Hepatocyte (in vitro differentiated cells): ENCODE data around the gene CKLF. TPM values are rescaled to one million over a fixed set of nuclear protein-coding genes. Genes with fewer than 3 reads are reported as not detected.
"Not testable (repeated sequence)": the region's sequence is repeated elsewhere in the genome, so short reads cannot be mapped to it uniquely, and the experiment has no call there.

ENCODE experiments used
- DNase-seq: peaks from one replicate; pipeline ENCODE4 v3.0.0-alpha.2; 2016; ENCODE audit warnings: low spot score
- H2AFZ ChIP-seq: fragments of 200-600 bp; sonication (generic); 2 replicates; pipeline ENCODE4 v1.6.0; 2016; ENCODE audit warnings: antibody characterized with exemption, mild to moderate bottlenecking
- H3K27ac ChIP-seq: fragments of 200-600 bp; sonication (generic); 2 replicates; pipeline ENCODE4 v1.5.1; 2016; ENCODE audit warnings: mild to moderate bottlenecking
- H3K27me3 ChIP-seq: fragments of 200-600 bp; sonication (generic); 2 replicates; pipeline ENCODE4 v1.6.1; 2016
- H3K36me3 ChIP-seq: fragments of 200-600 bp; sonication (generic); replicated peaks from 2 replicates; pipeline ENCODE4 v1.5.1; 2016; ENCODE audit warnings: low read depth; ENCODE audit not compliant: insufficient read depth
- H3K4me1 ChIP-seq: fragments of 200-600 bp; sonication (generic); 2 replicates; pipeline ENCODE4 v1.5.1; 2016; ENCODE audit warnings: mild to moderate bottlenecking, moderate library complexity; ENCODE audit not compliant: insufficient read depth
- H3K4me2 ChIP-seq: fragments of 200-600 bp; sonication (generic); 2 replicates; pipeline ENCODE4 v1.6.0; 2016
- H3K4me3 ChIP-seq: fragments of 200-600 bp; sonication (generic); 2 replicates; pipeline ENCODE4 v1.5.1; 2016; ENCODE audit warnings: mild to moderate bottlenecking
- H3K79me2 ChIP-seq: fragments of 200-600 bp; sonication (generic); 2 replicates; pipeline ENCODE4 v1.6.0; 2017; ENCODE audit warnings: mild to moderate bottlenecking
- H3K9me2 ChIP-seq: fragments of 200-600 bp; sonication (generic); replicated peaks from 2 replicates; pipeline ENCODE4 v1.6.0; 2017; ENCODE audit warnings: mild to moderate bottlenecking; ENCODE audit not compliant: insufficient read depth
- H3K9me3 ChIP-seq: fragments of 200-600 bp; sonication (generic); 2 replicates; pipeline ENCODE4 v1.5.1; 2016; ENCODE audit warnings: low read depth, mild to moderate bottlenecking
- H4K20me1 ChIP-seq: fragments of 200-600 bp; sonication (generic); 2 replicates; pipeline ENCODE4 v1.6.0; 2016; ENCODE audit warnings: mild to moderate bottlenecking; ENCODE audit not compliant: insufficient read depth, poor library complexity, severe bottlenecking
- EZH2 ChIP-seq: fragments of 200-600 bp; sonication (generic); IDR thresholded peaks from 2 replicates; pipeline ENCODE4 v1.6.1; 2016; ENCODE audit warnings: antibody characterized with exemption, mild to moderate bottlenecking, borderline replicate concordance
- EZH2phosphoT487 ChIP-seq: fragments of 200-600 bp; sonication (generic); IDR thresholded peaks from one replicate; pipeline ENCODE4 v1.6.1; 2018; ENCODE audit warnings: antibody characterized with exemption, mild to moderate bottlenecking, low read depth, moderate library complexity; ENCODE audit not compliant: unreplicated experiment, severe bottlenecking
- WGBS: methylation state at CpG from one replicate; pipeline ENCODE4 v1.1.6; 2016; ENCODE audit warnings: low lambda C conversion rate; ENCODE audit errors: missing lambda C conversion rate; 5-methylcytosine and 5-hydroxymethylcytosine counted together
- polyA plus RNA-seq: library from polyadenylated mRNA; unstranded; fragments of >200 nt; fragmentation: Nextera tagmentation; extraction: Ambion mirVana; gene quantifications from 2 replicates; pipeline ENCODE4 v1.2.1, GENCODE V29; 2016
- total RNA-seq: library from RNA; depleted of rRNA; stranded (reverse); fragments of >200 nt; gene quantifications from 2 replicates; pipeline ENCODE4 v1.2.3, GENCODE V29; 2014
- TF ChIP-seq, protein P1 (sequence below): fragments of 200-600 bp; sonication (generic); IDR thresholded peaks from 2 replicates; pipeline ENCODE4 v1.5.1; 2016; ENCODE audit warnings: antibody characterized with exemption, mild to moderate bottlenecking; ENCODE audit not compliant: poor library complexity

Gene CKLF
- total and polyA plus RNA-seq, 2 experiments from 2014 or later, result 39.9 to 53.5 TPM

DNA sequence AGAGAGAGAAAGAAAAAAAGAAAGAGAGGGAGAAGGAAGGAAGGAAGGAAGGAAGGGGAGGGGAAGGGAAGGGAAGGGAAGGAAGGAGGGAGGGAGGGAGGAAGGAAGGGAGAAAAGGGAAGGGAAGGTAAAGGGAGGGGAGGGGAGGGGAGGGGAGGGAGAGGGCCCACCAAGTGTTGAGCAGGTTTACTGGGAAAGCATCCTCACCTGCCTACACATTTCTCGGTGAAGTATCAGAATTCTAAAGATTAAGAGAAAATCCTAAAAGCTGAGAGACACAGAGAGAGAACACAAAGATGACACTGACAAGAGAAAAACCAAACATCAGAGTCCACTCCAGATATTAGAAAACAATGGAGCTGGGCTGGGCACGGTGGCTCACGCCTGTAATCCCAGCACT lies 39.9 kb downstream of the CKLF start:
- Histone ChIP-seq H4K20me1 (no peaks in the 10 kb centered on the region), H3K9me2 (no peaks in the 10 kb centered on the region), H3K4me3 (no peak overlapping the region), H3K9me3 (no peaks in the 10 kb centered on the region), H3K27me3 (no peaks in the 10 kb centered on the region), H3K27ac (no peak overlapping the region), H3K79me2 (no peaks in the 10 kb centered on the region), H3K4me1 (no peaks in the 10 kb centered on the region), H3K4me2 (no peak overlapping the region), H2AFZ (no peak overlapping the region), H3K36me3 (no peaks in the 10 kb centered on the region)
- no peak for DNase-seq
- TF ChIP-seq, protein P1, sequence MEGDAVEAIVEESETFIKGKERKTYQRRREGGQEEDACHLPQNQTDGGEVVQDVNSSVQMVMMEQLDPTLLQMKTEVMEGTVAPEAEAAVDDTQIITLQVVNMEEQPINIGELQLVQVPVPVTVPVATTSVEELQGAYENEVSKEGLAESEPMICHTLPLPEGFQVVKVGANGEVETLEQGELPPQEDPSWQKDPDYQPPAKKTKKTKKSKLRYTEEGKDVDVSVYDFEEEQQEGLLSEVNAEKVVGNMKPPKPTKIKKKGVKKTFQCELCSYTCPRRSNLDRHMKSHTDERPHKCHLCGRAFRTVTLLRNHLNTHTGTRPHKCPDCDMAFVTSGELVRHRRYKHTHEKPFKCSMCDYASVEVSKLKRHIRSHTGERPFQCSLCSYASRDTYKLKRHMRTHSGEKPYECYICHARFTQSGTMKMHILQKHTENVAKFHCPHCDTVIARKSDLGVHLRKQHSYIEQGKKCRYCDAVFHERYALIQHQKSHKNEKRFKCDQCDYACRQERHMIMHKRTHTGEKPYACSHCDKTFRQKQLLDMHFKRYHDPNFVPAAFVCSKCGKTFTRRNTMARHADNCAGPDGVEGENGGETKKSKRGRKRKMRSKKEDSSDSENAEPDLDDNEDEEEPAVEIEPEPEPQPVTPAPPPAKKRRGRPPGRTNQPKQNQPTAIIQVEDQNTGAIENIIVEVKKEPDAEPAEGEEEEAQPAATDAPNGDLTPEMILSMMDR, result no peak
- no peak for TF ChIP-seq EZH2
- TF ChIP-seq EZH2phosphoT487, result no peak
- WGBS, result 74% methylated on average over 2 of the region's 3 CpGs

DNA sequence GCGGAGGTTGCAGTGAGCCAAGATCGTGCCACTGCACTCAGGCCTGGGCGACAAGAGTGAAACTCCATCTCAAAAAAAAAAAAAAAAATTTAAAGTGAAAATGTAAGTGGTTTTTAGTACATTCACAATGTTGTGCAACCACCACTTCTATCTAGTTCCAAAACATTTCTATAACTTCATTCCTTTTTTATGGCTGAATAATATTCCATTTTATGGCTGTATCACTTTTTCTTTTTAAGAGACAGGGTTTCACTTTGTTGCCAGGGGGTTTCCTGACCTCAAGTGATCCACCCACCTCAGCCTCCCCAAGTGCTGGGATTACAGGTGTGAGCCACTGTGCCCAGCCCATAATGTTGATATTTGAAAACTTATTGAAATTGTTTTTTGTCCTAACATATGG lies 40.4 kb downstream of the CKLF start:
- no peaks in the 10 kb centered on the region for H3K79me2 ChIP-seq
- H3K4me2 ChIP-seq, result no peak overlapping the region
- H3K4me3 ChIP-seq, result no peak overlapping the region
- no peaks in the 10 kb centered on the region for H3K9me3 ChIP-seq
- H3K27ac ChIP-seq, result no peak overlapping the region
- no peaks in the 10 kb centered on the region for H3K36me3 ChIP-seq
- no peak for DNase-seq
- 100% methylated on average over 3 of the region's 3 CpGs for WGBS
- no peaks in the 10 kb centered on the region for H3K27me3 ChIP-seq
- H3K9me2 ChIP-seq, result no peaks in the 10 kb centered on the region
- H2AFZ ChIP-seq, result no peak overlapping the region
- H3K4me1 ChIP-seq, result no peaks in the 10 kb centered on the region
- H4K20me1 ChIP-seq, result no peaks in the 10 kb centered on the region
- TF ChIP-seq EZH2 (no peak), EZH2phosphoT487 (no peak)
- TF ChIP-seq, protein P1, result no peak

GRCh38 chr16:66594739-66595138 lies 42.4 kb downstream of the CKLF start:
- no peak for TF ChIP-seq EZH2phosphoT487
- TF ChIP-seq, protein P1, result no peak
- TF ChIP-seq EZH2, result no peak
- WGBS, result 82% methylated on average over 7 of the region's 7 CpGs
- Histone ChIP-seq H4K20me1 (no peaks in the 10 kb centered on the region), H3K4me3 (no peak overlapping the region), H3K9me2 (no peaks in the 10 kb centered on the region), H3K4me1 (no peaks in the 10 kb centered on the region), H3K79me2 (no peaks in the 10 kb centered on the region), H3K27me3 (no peaks in the 10 kb centered on the region), H3K9me3 (no peaks in the 10 kb centered on the region), H3K36me3 (no peaks in the 10 kb centered on the region), H2AFZ (no peak overlapping the region), H3K4me2 (no peak overlapping the region), H3K27ac (no peak overlapping the region)
- no peak for DNase-seq

GRCh38 chr16:66596559-66596958 lies 44.2 kb downstream of the CKLF start:
- H3K79me2 ChIP-seq, H3K4me1 ChIP-seq, H3K4me2 ChIP-seq, H4K20me1 ChIP-seq, H3K9me2 ChIP-seq, H3K9me3 ChIP-seq, H3K4me3 ChIP-seq, H3K27me3 ChIP-seq, DNase-seq, H3K27ac ChIP-seq, H2AFZ ChIP-seq, H3K36me3 ChIP-seq: not testable (repeated sequence)
- WGBS, result 99% methylated on average over 4 of the region's 4 CpGs
